H1 (cell line): ENCODE data around the gene SLC35A2. TPM values are rescaled to one million over a fixed set of nuclear protein-coding genes. Genes with fewer than 3 reads are reported as not detected.

Experiments used
- CTCF ChIA-PET: fragments of 300-600 bp; sonication (Branson Sonifier 250); formaldehyde crosslinking; loops from one replicate; lab custom pipeline; 2021; ENCODE audit not compliant: partially characterized antibody; lab: Charles Lee
- POLR2A ChIA-PET: fragments of 300-600 bp; sonication (Branson Sonifier 250); formaldehyde crosslinking; loops from one replicate; lab custom pipeline; 2021; ENCODE audit warnings: inconsistent platforms; ENCODE audit not compliant: partially characterized antibody; lab: Charles Lee
- DNase-seq, 2 experiments: peaks; one replicate each; pipeline versions ENCODE4 v3.0.0 to v3.0.0-alpha.2; 2010 to 2022; ENCODE audit warnings: low spot score in 2 of 2, low read depth in 1 of 2, mixed read lengths in 1 of 2
- FAIRE-seq: peaks from 2 replicates; lab custom pipeline; 2011; peaks lifted over from hg19 to GRCh38; lab: Jason Lieb, UNC
- H2AFZ ChIP-seq: 2 replicates; pipeline ENCODE4 v1.8.1; 2012; ENCODE audit warnings: low read length, inconsistent platforms
- H2AK5ac ChIP-seq: 2 replicates; pipeline ENCODE4 v1.6.1; 2013; ENCODE audit warnings: low read depth, low read length
- H2BK120ac ChIP-seq: replicated peaks from 2 replicates; pipeline ENCODE3; 2013; ENCODE audit warnings: low read depth, low read length, inconsistent platforms
- H2BK12ac ChIP-seq: 2 replicates; pipeline ENCODE4 v1.6.1; 2013; ENCODE audit warnings: low read depth, low read length
- H2BK15ac ChIP-seq: 2 replicates; pipeline ENCODE4 v1.6.1; 2013; ENCODE audit warnings: low read length
- H2BK20ac ChIP-seq: 2 replicates; pipeline ENCODE4 v1.6.1; 2013; ENCODE audit warnings: low read length
- H2BK5ac ChIP-seq: 2 replicates; pipeline ENCODE4 v1.6.1; 2013; ENCODE audit warnings: low read depth, low read length
- H3K14ac ChIP-seq: 2 replicates; pipeline ENCODE4 v1.6.1; 2013; ENCODE audit warnings: inconsistent platforms; ENCODE audit not compliant: insufficient read length
- H3K18ac ChIP-seq: 2 replicates; pipeline ENCODE4 v1.6.1; 2013; ENCODE audit warnings: low read length; ENCODE audit errors: extremely low read depth
- H3K23ac ChIP-seq: 2 replicates; pipeline ENCODE4 v1.6.1; 2013; ENCODE audit warnings: inconsistent platforms; ENCODE audit not compliant: insufficient read length
- H3K23me2 ChIP-seq: 2 replicates; pipeline ENCODE4 v1.6.1; 2013; ENCODE audit warnings: low read depth, low read length
- H3K27ac ChIP-seq: 2 replicates; pipeline ENCODE4 v1.6.1; 2011; ENCODE audit warnings: low read depth, low read length, inconsistent platforms
- H3K27me3 ChIP-seq, 4 experiments: replicated peaks in 1 of 4; 1 replicate in 1 of 4; 2 replicates in 3 of 4; pipeline versions ENCODE4 v1.6.1 to v1.8.1; 2011 to 2013; ENCODE audit warnings: low read length in 3 of 4, mild to moderate bottlenecking in 3 of 4, inconsistent platforms in 2 of 4, mixed read lengths in 2 of 4, moderate library complexity in 1 of 4; ENCODE audit not compliant: control insufficient read depth in 3 of 4, insufficient read depth in 3 of 4; ENCODE audit errors: extremely low read depth in 1 of 4
- H3K36me3 ChIP-seq, 4 experiments: 2 replicates each; pipeline versions ENCODE4 v1.6.1 to v1.8.1; 2011 to 2013; ENCODE audit warnings: mild to moderate bottlenecking in 4 of 4, low read length in 3 of 4, moderate library complexity in 2 of 4, control low read depth in 1 of 4, inconsistent platforms in 1 of 4; ENCODE audit not compliant: insufficient read depth in 4 of 4, control insufficient read depth in 2 of 4
- H3K4ac ChIP-seq: replicated peaks from 2 replicates; pipeline ENCODE3; 2013; ENCODE audit warnings: low read length, low read depth, mixed read lengths, inconsistent platforms; ENCODE audit not compliant: insufficient read length
- H3K4me1 ChIP-seq, 4 experiments: replicated peaks in 1 of 4; 1 replicate in 1 of 4; 2 replicates in 3 of 4; pipeline versions ENCODE4 v1.6.1 to v1.8.1; 2011 to 2013; ENCODE audit warnings: low read length in 3 of 4, inconsistent platforms in 2 of 4, mixed read lengths in 1 of 4; ENCODE audit not compliant: insufficient read depth in 4 of 4, control insufficient read depth in 3 of 4
- H3K4me2 ChIP-seq, 2 experiments: 2 replicates each; pipeline versions ENCODE4 v1.6.1 to v1.8.1; 2011 to 2013; ENCODE audit warnings: low read depth in 2 of 2, low read length in 2 of 2, control low read depth in 1 of 2, inconsistent platforms in 1 of 2, mild to moderate bottlenecking in 1 of 2; ENCODE audit not compliant: insufficient read depth in 1 of 2
- H3K4me3 ChIP-seq, 4 experiments: fragments of 200-600, 300-600 bp in 1 of 4; sonication (generic), shearing (Covaris generic), sonication (Bioruptor Twin) in 1 of 4; 2 replicates each; pipeline versions ENCODE4 v1.5.1 to v1.8.1; 2011 to 2016; ENCODE audit warnings: low read length in 4 of 4, low read depth in 3 of 4, control low read depth in 2 of 4, inconsistent platforms in 2 of 4, mild to moderate bottlenecking in 2 of 4, mixed read lengths in 1 of 4, moderate library complexity in 1 of 4; ENCODE audit not compliant: insufficient read depth in 2 of 4; ENCODE audit errors: extremely low read depth in 1 of 4
- H3K56ac ChIP-seq: replicated peaks from 2 replicates; pipeline ENCODE3; 2013; ENCODE audit warnings: low read depth, mild to moderate bottlenecking, mixed read lengths, low read length, inconsistent platforms; ENCODE audit not compliant: insufficient read length
- H3K79me1 ChIP-seq: 2 replicates; pipeline ENCODE4 v1.6.1; 2013; ENCODE audit warnings: low read depth, low read length, control low read depth
- H3K79me2 ChIP-seq, 2 experiments: 2 replicates each; pipeline versions ENCODE4 v1.6.1 to v1.8.1; 2012 to 2013; ENCODE audit warnings: low read length in 2 of 2, mild to moderate bottlenecking in 2 of 2, inconsistent platforms in 1 of 2; ENCODE audit not compliant: insufficient read depth in 2 of 2, control insufficient read depth in 1 of 2
- H3K9ac ChIP-seq, 4 experiments: replicated peaks in 1 of 4; 1 replicate in 1 of 4; 2 replicates in 3 of 4; pipeline versions ENCODE4 v1.6.1 to v1.8.1; 2011 to 2013; ENCODE audit warnings: low read depth in 3 of 4, low read length in 3 of 4, control low read depth in 2 of 4, mild to moderate bottlenecking in 2 of 4, moderate library complexity in 2 of 4, inconsistent platforms in 1 of 4; ENCODE audit errors: extremely low read depth in 1 of 4
- H3K9me3 ChIP-seq, 2 experiments: 2 replicates each; pipeline versions ENCODE4 v1.6.1 to v1.8.1; 2012 to 2013; ENCODE audit warnings: mild to moderate bottlenecking in 2 of 2, moderate library complexity in 2 of 2, control low read depth in 1 of 2, inconsistent platforms in 1 of 2, low read depth in 1 of 2, low read length in 1 of 2, mixed read lengths in 1 of 2; ENCODE audit not compliant: insufficient read depth in 2 of 2
- H4K20me1 ChIP-seq, 2 experiments: replicated peaks in 1 of 2; 2 replicates each; pipeline versions ENCODE3 to v1.8.1; 2011 to 2013; ENCODE audit warnings: inconsistent platforms in 2 of 2, low read length in 2 of 2, mild to moderate bottlenecking in 1 of 2; ENCODE audit not compliant: insufficient read depth in 2 of 2, control insufficient read depth in 1 of 2
- H4K5ac ChIP-seq: 2 replicates; pipeline ENCODE4 v1.6.1; 2013; ENCODE audit warnings: low read length, low read depth, mixed read lengths, inconsistent platforms; ENCODE audit not compliant: insufficient read length
- H4K8ac ChIP-seq: 2 replicates; pipeline ENCODE4 v1.8.0; 2013; ENCODE audit warnings: mild to moderate bottlenecking, moderate library complexity, low read length, inconsistent platforms; ENCODE audit not compliant: insufficient read depth; ENCODE audit errors: extremely low read depth
- H4K91ac ChIP-seq: replicated peaks from 2 replicates; pipeline ENCODE3; 2013; ENCODE audit warnings: low read length, mixed read lengths, inconsistent platforms; ENCODE audit not compliant: insufficient read length
- ASH2L ChIP-seq: fragments of 200-600, 300-600 bp; sonication (generic); IDR thresholded peaks from one replicate; pipeline ENCODE4 v1.7.1; 2017; ENCODE audit warnings: low read length
- BACH1 ChIP-seq: IDR thresholded peaks from 2 replicates; pipeline ENCODE4 v1.6.1; 2012; ENCODE audit warnings: low read length, improper control_type of control experiment
- CHD1 ChIP-seq: IDR thresholded peaks from 2 replicates; pipeline ENCODE4 v1.6.1; 2012; ENCODE audit warnings: low read depth, low read length, improper control_type of control experiment
- FOSL1 ChIP-seq: IDR thresholded peaks from 2 replicates; pipeline ENCODE4 v1.6.1; 2011; ENCODE audit warnings: mild to moderate bottlenecking, low read depth, low read length, moderate library complexity; ENCODE audit not compliant: insufficient read depth
- JUND ChIP-seq: IDR thresholded peaks from 2 replicates; pipeline ENCODE4 v1.6.1; 2011; ENCODE audit warnings: mild to moderate bottlenecking, improper control_type of control experiment, low read length
- MAFK ChIP-seq: IDR thresholded peaks from 2 replicates; pipeline ENCODE4 v1.6.1; 2012; ENCODE audit warnings: low read depth, mild to moderate bottlenecking, improper control_type of control experiment, low read length
- NRF1 ChIP-seq: IDR thresholded peaks from 2 replicates; pipeline ENCODE4 v1.6.1; 2011; ENCODE audit warnings: mild to moderate bottlenecking, low read depth, low read length, improper control_type of control experiment
- POU5F1 ChIP-seq: IDR thresholded peaks from 2 replicates; pipeline ENCODE4 v1.6.1; 2011; ENCODE audit warnings: low read depth, mild to moderate bottlenecking, low read length, moderate library complexity
- SAP30 ChIP-seq: fragments of 300-600 bp; sonication (generic); IDR thresholded peaks from 2 replicates; pipeline ENCODE4 v1.7.1; 2012; ENCODE audit warnings: low read length, moderate library complexity, mild to moderate bottlenecking, inconsistent platforms; ENCODE audit not compliant: insufficient read depth, insufficient replicate concordance
- SP1 ChIP-seq: IDR thresholded peaks from 2 replicates; pipeline ENCODE4 v1.6.1; 2011; ENCODE audit warnings: low read depth, low read length
- SRF ChIP-seq: IDR thresholded peaks from 2 replicates; pipeline ENCODE4 v1.6.1; 2011; ENCODE audit warnings: mild to moderate bottlenecking, low read depth, low read length, moderate library complexity
- SUZ12 ChIP-seq: fragments of 200-600 bp; sonication (generic); IDR thresholded peaks from 2 replicates; pipeline ENCODE4 v1.6.1; 2012; ENCODE audit warnings: mild to moderate bottlenecking, inconsistent platforms, low read length, moderate library complexity, mixed read lengths
- TAF7 ChIP-seq: optimal IDR thresholded peaks from 2 replicates; pipeline ENCODE3; 2011; ENCODE audit warnings: low read depth, mild to moderate bottlenecking, inconsistent platforms, low read length, moderate library complexity, borderline replicate concordance
- TBP ChIP-seq: IDR thresholded peaks from 2 replicates; pipeline ENCODE4 v1.6.1; 2011; ENCODE audit warnings: low read depth, low read length, improper control_type of control experiment
- TCF12 ChIP-seq: IDR thresholded peaks from 2 replicates; pipeline ENCODE4 v1.6.1; 2011; ENCODE audit warnings: low read depth, mild to moderate bottlenecking, low read length
- ZNF274 ChIP-seq: IDR thresholded peaks from 2 replicates; pipeline ENCODE4 v1.7.0; 2012; ENCODE audit warnings: low read length, borderline replicate concordance; ENCODE audit errors: extremely low read depth
- WGBS, 2 experiments: shearing (Covaris generic) in 1 of 2; methylation state at CpG; one replicate each; pipeline versions ENCODE4 v1.1.6 to v1.1.7; 2013 to 2015; ENCODE audit warnings: low lambda C conversion rate in 2 of 2, mixed read lengths in 2 of 2, inconsistent platforms in 1 of 2, low coverage in 1 of 2, missing lambda C conversion rate in 1 of 2; ENCODE audit not compliant: insufficient replicate concordance in 2 of 2, insufficient coverage in 1 of 2, insufficient read length in 1 of 2; ENCODE audit errors: extremely low coverage in 1 of 2, missing lambda C conversion rate in 1 of 2; 5-methylcytosine and 5-hydroxymethylcytosine counted together
- polyA plus RNA-seq, 7 experiments: library from polyadenylated mRNA; depleted of rRNA in 3 of 7; stranded (reverse) in 5 of 7; unstranded in 2 of 7; fragments of >200 nt in 5 of 7; fragments of 200-250 nt in 2 of 7; gene quantifications; 1 replicate in 5 of 7; 2 replicates in 1 of 7; 4 replicates in 1 of 7; pipeline versions ENCODE4 v1.2.1 to v1.2.3, GENCODE V29; 2011 to 2013; ENCODE audit warnings: missing spikeins in 2 of 7, mixed read lengths in 2 of 7
- total RNA-seq: library from RNA; stranded (reverse); fragmentation: NEBNext Ultra II Directional; extraction: Animal tissue kit (Norgen Biotek cat#: 25700); gene quantifications from 2 replicates; pipeline ENCODE4 v1.2.1, GENCODE V29; 2021

SLC35A2 gene
- total and polyA plus RNA-seq, 2 of the 8 experiments (the other 6 are each of a cell fraction or from before 2014, with no cell fraction given), result 21.4 to 48.3 TPM

DNA sequence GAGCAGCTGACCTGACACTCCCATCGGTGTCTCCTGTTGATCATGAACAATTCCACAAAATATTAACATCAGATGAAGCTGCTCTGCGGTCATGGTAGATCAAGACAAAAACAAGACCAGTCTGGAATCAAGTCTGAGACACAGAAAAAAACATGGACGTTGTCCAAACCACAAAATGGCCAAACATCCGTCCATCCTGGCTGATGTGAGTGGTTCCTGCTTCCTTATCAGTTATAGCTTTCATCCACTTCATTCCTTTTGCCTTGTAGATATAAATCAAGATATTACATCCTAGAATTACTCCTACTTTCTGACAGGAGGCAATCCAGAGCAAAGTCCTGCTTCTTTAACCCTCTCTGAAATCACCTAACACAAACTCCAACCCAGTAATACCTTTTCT is 47.2 kb downstream of the SLC35A2 start:
- Histone ChIP-seq H3K27me3 (no peaks in the 10 kb centered on the region), H3K79me2 (no peaks in the 10 kb centered on the region)

More for the DNA sequence above, 47.2 kb downstream of the SLC35A2 start:
- Histone ChIP-seq H4K91ac (no peak overlapping the region), H3K4me1 (peaks cover 0 to 3% (median 0%) of the 10 kb centered on the region in 4 experiments; a peak in 1 of 7 replicates), H3K4me2 (no peak overlapping the region), H3K56ac (no peak overlapping the region), H3K79me1 (no peaks in the 10 kb centered on the region), H2AFZ (no peak overlapping the region), H2BK120ac (no peak overlapping the region), H2BK12ac (no peak overlapping the region), H3K4me3 (no peak overlapping the region), H2AK5ac (no peak overlapping the region), H3K9me3 (no peaks in the 10 kb centered on the region), H4K5ac (no peak overlapping the region), H3K36me3 (no peaks in the 10 kb centered on the region), H3K14ac (no peak overlapping the region), H2BK20ac (no peak overlapping the region), H3K4ac (no peak overlapping the region), H3K27ac (no peak overlapping the region), H3K23ac (no peak overlapping the region), H3K18ac (no peak overlapping the region), H2BK5ac (no peak overlapping the region), H3K23me2 (no peaks in the 10 kb centered on the region), H3K9ac (no peak overlapping the region), H4K20me1 (no peaks in the 10 kb centered on the region), H4K8ac (no peak overlapping the region), H2BK15ac (no peak overlapping the region)
- CTCF ChIA-PET, result no interaction called here
- FAIRE-seq (no peak), DNase-seq (no peak)
- 86% methylated on average over 4 of the region's 4 CpGs; no CpG with 5 or more reads in 1 of the 2 experiments for WGBS, 2 experiments
- POLR2A ChIA-PET, result no interaction called here
- TF ChIP-seq MAFK, result no peak
- TF ChIP-seq CHD1, result no peak
- TF ChIP-seq SAP30, result no peak
- TF ChIP-seq BACH1, result no peak
- TF ChIP-seq JUND, result no peak
- TF ChIP-seq TCF12, result no peak
- no peak for TF ChIP-seq SP1
- TF ChIP-seq FOSL1, result no peak
- TF ChIP-seq TAF7, result no peak
- no peak for TF ChIP-seq POU5F1
- TF ChIP-seq ASH2L, result no peak
- no peak for TF ChIP-seq SUZ12
- TF ChIP-seq ZNF274, result no peak
- no peak for TF ChIP-seq TBP
- no peak for TF ChIP-seq SRF
- TF ChIP-seq NRF1, result no peak
